SK-N-SH (cell line): ENCODE measurements around the gene CCNL1. TPM values are rescaled to one million over a fixed set of nuclear protein-coding genes. Genes with fewer than 3 reads are reported as not detected.

Experiments
- CTCF ChIA-PET: fragments of 300-600, 350-600 bp; formaldehyde crosslinking; extraction: SDS; loops from one replicate; lab custom pipeline; 2021; lab: Yijun Ruan, JAX
- POLR2A ChIA-PET: fragments of 350-600 bp; sonication (Branson Sonifier 250); formaldehyde crosslinking; extraction: SDS; loops from one replicate; lab custom pipeline; 2020; ENCODE audit warnings: antibody characterized with exemption, inconsistent platforms; lab: Yijun Ruan, JAX
- DNase-seq: peaks from one replicate; pipeline ENCODE4 v3.0.0; 2012
- H2AFZ ChIP-seq: fragments of 200-600 bp; sonication (generic); 2 replicates; pipeline ENCODE4 v1.8.1; 2016; ENCODE audit warnings: antibody characterized with exemption, mild to moderate bottlenecking, low read depth
- H3F3A ChIP-seq: fragments of 200-600 bp; sonication (generic); replicated peaks from 2 replicates; pipeline ENCODE3; 2016; ENCODE audit warnings: antibody characterized with exemption, mild to moderate bottlenecking; ENCODE audit not compliant: insufficient read depth
- H3K27ac ChIP-seq, 2 experiments: fragments of 200-500 bp in 1 of 2; fragments of 200-600 bp in 1 of 2; sonication (Bioruptor generic) in 1 of 2; sonication (generic), shearing (Covaris generic) in 1 of 2; 2 replicates each; pipeline versions ENCODE4 v1.5.1 to v1.6.1; 2014 to 2016; ENCODE audit warnings: low read depth in 2 of 2, inconsistent platforms in 1 of 2, low read length in 1 of 2, mild to moderate bottlenecking in 1 of 2, mixed read lengths in 1 of 2
- H3K27me3 ChIP-seq: fragments of 200-600 bp; sonication (generic), shearing (Covaris generic); 2 replicates; pipeline ENCODE4 v1.6.1; 2016; ENCODE audit warnings: mixed run types; ENCODE audit not compliant: insufficient read depth
- H3K36me3 ChIP-seq, 2 experiments: fragments of 200-500 bp in 1 of 2; fragments of 200-600 bp in 1 of 2; sonication (Bioruptor generic) in 1 of 2; sonication (generic) in 1 of 2; replicated peaks in 1 of 2; 2 replicates each; pipeline versions ENCODE3 to v1.5.1; 2014 to 2016; ENCODE audit warnings: low read length in 1 of 2, mild to moderate bottlenecking in 1 of 2; ENCODE audit not compliant: insufficient read depth in 2 of 2, control insufficient read depth in 1 of 2
- H3K4me1 ChIP-seq, 2 experiments: fragments of 200-500 bp in 1 of 2; fragments of 200-600 bp in 1 of 2; sonication (Bioruptor generic) in 1 of 2; sonication (generic), shearing (Covaris generic) in 1 of 2; 2 replicates each; pipeline versions ENCODE4 v1.5.1 to v1.6.1; 2014 to 2016; ENCODE audit warnings: low read depth in 1 of 2, low read length in 1 of 2, mixed run types in 1 of 2; ENCODE audit not compliant: insufficient read depth in 2 of 2, control insufficient read depth in 1 of 2
- H3K4me2 ChIP-seq: fragments of 200-600 bp; sonication (generic), shearing (Covaris generic); 2 replicates; pipeline ENCODE4 v1.6.1; 2017; ENCODE audit warnings: mixed run types
- H3K4me3 ChIP-seq, 2 experiments: fragments of 200-500 bp in 1 of 2; fragments of 200-600 bp in 1 of 2; sonication (Bioruptor generic) in 1 of 2; sonication (generic), shearing (Covaris generic) in 1 of 2; 2 replicates each; pipeline versions ENCODE4 v1.5.1 to v1.8.1; 2014 to 2016; ENCODE audit warnings: low read depth in 2 of 2, inconsistent platforms in 1 of 2, low read length in 1 of 2, mild to moderate bottlenecking in 1 of 2, mixed read lengths in 1 of 2, moderate library complexity in 1 of 2
- H3K79me2 ChIP-seq: fragments of 200-600 bp; sonication (generic); 2 replicates; pipeline ENCODE4 v1.8.1; 2017; ENCODE audit warnings: mild to moderate bottlenecking; ENCODE audit not compliant: insufficient read depth
- H3K9ac ChIP-seq: fragments of 200-600 bp; sonication (generic); 2 replicates; pipeline ENCODE4 v1.6.1; 2017; ENCODE audit warnings: mixed run types
- H3K9me2 ChIP-seq: fragments of 200-600 bp; sonication (generic); 2 replicates; pipeline ENCODE4 v1.6.1; 2017; ENCODE audit warnings: mixed run types
- H3K9me3 ChIP-seq: fragments of 200-600 bp; sonication (generic); 2 replicates; pipeline ENCODE4 v1.6.1; 2017; ENCODE audit warnings: mixed run types, mild to moderate bottlenecking, moderate library complexity
- H4K20me1 ChIP-seq: fragments of 200-600 bp; sonication (generic); 2 replicates; pipeline ENCODE4 v1.6.1; 2017; ENCODE audit warnings: mild to moderate bottlenecking, mixed run types; ENCODE audit not compliant: insufficient read depth
- CTCF ChIP-seq: fragments of 200-600 bp; sonication (generic); IDR thresholded peaks from 2 replicates; pipeline ENCODE4 v1.6.1; 2017; ENCODE audit warnings: antibody characterized with exemption, mild to moderate bottlenecking, moderate library complexity
- FOSL2 ChIP-seq: IDR thresholded peaks from 2 replicates; pipeline ENCODE4 v1.4.0; 2012; ENCODE audit warnings: low read depth, mild to moderate bottlenecking, moderate library complexity, borderline replicate concordance
- FOXM1 ChIP-seq: IDR thresholded peaks from 2 replicates; pipeline ENCODE4 v1.4.0; 2012; ENCODE audit warnings: low read depth, mild to moderate bottlenecking
- MXI1 ChIP-seq: IDR thresholded peaks from 2 replicates; pipeline ENCODE4 v1.6.1; 2012; ENCODE audit warnings: mild to moderate bottlenecking, low read depth, low read length, improper control_type of control experiment
- RAD21 ChIP-seq: IDR thresholded peaks from 2 replicates; pipeline ENCODE4 v1.6.1; 2012; ENCODE audit warnings: mild to moderate bottlenecking, low read length
- REST ChIP-seq: IDR thresholded peaks from 2 replicates; pipeline ENCODE4 v1.6.1; 2012; ENCODE audit warnings: mild to moderate bottlenecking, low read depth, low read length, moderate library complexity
- WGBS: methylation state at CpG from one replicate; pipeline ENCODE4 v1.1.6; 2017; ENCODE audit warnings: low lambda C conversion rate; 5-methylcytosine and 5-hydroxymethylcytosine counted together
- polyA plus RNA-seq, 3 experiments: library from polyadenylated mRNA; depleted of rRNA; stranded (reverse); fragments of >200 nt; gene quantifications; 2 replicates each; pipeline ENCODE4 v1.2.3, GENCODE V29; 2012
- TF ChIP-seq, protein P1 (sequence below): IDR thresholded peaks from 2 replicates; pipeline ENCODE4; 2012

The CCNL1 gene
- polyA plus RNA-seq, 1 of the 3 experiments (the other 2 are of a cell fraction), result 99.8 TPM

GRCh38 chr3:157104928-157105652, 54.9 kb downstream of the CCNL1 start (continued):
- TF ChIP-seq FOSL2, result no peak
- TF ChIP-seq FOXM1, result no peak
- TF ChIP-seq, all 33 proteins: peak for 0

DNA sequence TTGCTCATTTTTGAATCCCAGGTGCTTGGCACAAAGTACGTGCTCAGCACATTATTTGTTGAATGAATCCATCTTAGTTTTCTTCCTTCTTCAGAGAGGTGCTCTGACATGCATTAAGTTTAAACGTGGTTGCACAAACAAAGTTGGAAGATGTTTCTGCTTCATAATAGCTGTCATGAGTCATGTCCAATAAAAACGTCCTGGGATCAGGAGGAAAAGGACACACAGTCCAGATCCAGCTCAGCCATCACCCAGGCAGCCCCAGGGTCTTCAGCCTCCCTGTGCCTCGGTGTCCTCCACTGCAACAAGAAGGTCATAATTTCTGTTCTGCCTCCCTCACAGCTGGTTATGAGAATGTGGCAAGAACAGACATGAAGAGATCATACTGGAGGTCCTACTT, 55.4 kb downstream of the CCNL1 start:
- Histone ChIP-seq H4K20me1 (no peaks in the 10 kb centered on the region), H2AFZ (no peak overlapping the region), H3K9me3 (no peaks in the 10 kb centered on the region), H3K4me2 (no peak overlapping the region)
- TF ChIP-seq REST (no peak), MXI1 (no peak), RAD21 (no peak), CTCF (no peak)
- TF ChIP-seq, protein P1, sequence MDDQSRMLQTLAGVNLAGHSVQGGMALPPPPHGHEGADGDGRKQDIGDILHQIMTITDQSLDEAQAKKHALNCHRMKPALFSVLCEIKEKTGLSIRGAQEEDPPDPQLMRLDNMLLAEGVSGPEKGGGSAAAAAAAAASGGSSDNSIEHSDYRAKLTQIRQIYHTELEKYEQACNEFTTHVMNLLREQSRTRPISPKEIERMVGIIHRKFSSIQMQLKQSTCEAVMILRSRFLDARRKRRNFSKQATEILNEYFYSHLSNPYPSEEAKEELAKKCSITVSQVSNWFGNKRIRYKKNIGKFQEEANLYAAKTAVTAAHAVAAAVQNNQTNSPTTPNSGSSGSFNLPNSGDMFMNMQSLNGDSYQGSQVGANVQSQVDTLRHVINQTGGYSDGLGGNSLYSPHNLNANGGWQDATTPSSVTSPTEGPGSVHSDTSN, result peak; percentile 9; the same call in 1 of the 2 replicates
- TF ChIP-seq, all 33 proteins: peak for 1
- Histone ChIP-seq H3K79me2 (no peaks in the 10 kb centered on the region), H3K9me2 (no peaks in the 10 kb centered on the region), H3K4me3 (no peak overlapping the region), H3K27ac (no peak overlapping the region), H3K4me1 (peaks cover 0 to 17% of the 10 kb centered on the region in 2 experiments; a peak in 1 of 4 replicates), H3K36me3 (no peaks in the 10 kb centered on the region), H3F3A (no peaks in the 10 kb centered on the region), H3K27me3 (no peaks in the 10 kb centered on the region), H3K9ac (no peak overlapping the region)
- CTCF ChIA-PET, result interaction anchor here (0.7 kb wide), 1 partner anchor 33 kb away, joined by 3 read pairs; no protein-coding TSS in a partner anchor
- POLR2A ChIA-PET, result no interaction called here
- whole genome bisulfite sequencing, result 58% methylated on average over 4 of the region's 4 CpGs
- DNase-seq, result no peak
